Thyroid gland (tissue), 4 donors: ENCODE results near the gene OBI1. TPM values are rescaled to one million over a fixed set of nuclear protein-coding genes. Genes with fewer than 3 reads are reported as not detected.

Source experiments
- DNase-seq, 2 donors: peaks; one replicate each; pipeline ENCODE4 v3.0.0-alpha.2; 2019
- H3K27ac ChIP-seq, 3 donors: fragments of 200-600 bp; sonication (generic); 1 replicate in 2 of 3; 2 replicates in 1 of 3; pipeline ENCODE4 v1.5.1; 2016 to 2019; ENCODE audit warnings: mild to moderate bottlenecking in 1 of 3, moderate library complexity in 1 of 3
- H3K27me3 ChIP-seq: fragments of 200-600 bp; sonication (generic); one replicate; pipeline ENCODE4 v1.5.1; 2019
- H3K36me3 ChIP-seq, 2 donors: fragments of 200-600 bp; sonication (generic); one replicate each; pipeline ENCODE4 v1.5.1; 2016 to 2019
- H3K4me1 ChIP-seq, 2 donors: fragments of 200-600 bp; sonication (generic); one replicate each; pipeline ENCODE4 v1.5.1; 2017 to 2019
- H3K4me3 ChIP-seq, 3 donors: fragments of 200-600 bp; sonication (generic); replicated peaks in 1 of 3; 1 replicate in 2 of 3; 2 replicates in 1 of 3; pipeline ENCODE4 v1.5.1; 2016; ENCODE audit warnings: mild to moderate bottlenecking in 1 of 3
- H3K9me3 ChIP-seq: fragments of 200-600 bp; sonication (generic); one replicate; pipeline ENCODE4 v1.5.1; 2017
- POLR2A ChIP-seq, 2 donors: fragments of 450-650 bp; IDR thresholded peaks; one replicate each; pipeline ENCODE4 v1.6.1; 2017; ENCODE audit warnings: antibody characterized with exemption in 2 of 2, mild to moderate bottlenecking in 2 of 2, moderate library complexity in 1 of 2
- WGBS, 2 donors: methylation state at CpG; one replicate each; pipeline ENCODE4 v1.1.5; 2017; 5-methylcytosine and 5-hydroxymethylcytosine counted together
- intact Hi-C: fragments of 100-400 bp; cut with DNase I; formaldehyde crosslinking; loops from one replicate; pipeline ENCODE4 v1.15.1; 2023
- total RNA-seq, 4 donors: library from RNA; depleted of rRNA; stranded (reverse); fragments of >200 nt; gene quantifications; one replicate each; pipeline ENCODE4 v1.2.3, GENCODE V29; 2016
- TF ChIP-seq, protein P1 (sequence below), 6 experiments: fragments of 200-600 bp in 3 of 6; fragments of 450-650 bp in 3 of 6; sonication (generic) in 3 of 6; IDR thresholded peaks; one replicate each; pipeline ENCODE4 v1.5.1; 2016 to 2019; ENCODE audit warnings: antibody characterized with exemption in 6 of 6, mild to moderate bottlenecking in 2 of 6, inconsistent platforms in 1 of 6, moderate library complexity in 1 of 6

The OBI1 gene
- total RNA-seq, 4 donors from 2014 or later = 10.1 to 17.3 (median 13.5) TPM

DNA sequence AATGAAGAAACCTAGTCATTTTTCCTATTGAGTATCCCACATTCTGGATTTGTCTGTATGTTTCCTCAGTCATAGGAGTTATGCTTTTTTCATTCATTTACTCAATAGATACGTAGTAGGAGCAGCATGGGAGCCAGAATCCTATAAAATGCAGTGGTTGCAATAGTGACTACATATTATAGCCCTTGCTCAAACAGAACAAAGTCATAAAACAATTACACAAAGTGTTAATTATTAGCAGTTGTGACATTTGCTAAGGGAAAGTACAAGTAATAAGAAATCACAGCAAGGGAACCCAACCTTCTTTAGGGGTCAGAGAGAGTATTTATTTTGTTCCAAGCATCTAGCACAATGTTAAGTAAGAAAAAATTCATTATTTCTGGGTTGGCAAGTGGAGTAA, 27.9 kb downstream of the OBI1 start:
- 100% methylated on average over 1 of the region's 1 CpG for WGBS, 2 donors
- H3K9me3 ChIP-seq = no peaks in the 10 kb centered on the region

DNA sequence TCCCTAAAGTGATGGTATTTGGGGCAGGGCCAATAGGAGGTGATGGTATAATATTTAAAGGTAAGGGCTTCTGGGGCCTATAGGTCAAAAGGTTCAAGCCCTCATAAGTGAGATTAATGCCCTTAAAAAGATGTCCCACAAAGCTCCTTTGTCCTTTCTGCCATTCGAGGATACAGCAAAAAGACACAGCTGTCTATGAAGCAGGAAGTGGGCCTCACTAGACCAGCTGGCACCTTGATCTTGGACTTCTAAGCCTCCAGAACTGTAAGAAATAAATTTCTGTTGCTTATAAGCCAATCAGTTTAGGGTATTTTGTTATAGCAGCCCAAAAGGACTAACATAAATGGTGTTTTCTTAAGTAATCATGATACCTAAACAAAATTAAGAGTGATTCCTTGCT, 28.4 kb downstream of the OBI1 start:
- no peaks in the 10 kb centered on the region for H3K9me3 ChIP-seq
- no peak overlapping the region for H3K4me3 ChIP-seq
- peaks cover 8 to 26% of the 10 kb centered on the region in 2 donors for H3K36me3 ChIP-seq
- H3K4me1 ChIP-seq = no peaks in the 10 kb centered on the region
- WGBS, 2 donors = 84 to 97% methylated on average over 1 of the region's 1 CpG
- intact Hi-C loops = no loop called here
- no peak for DNase-seq
- no peak overlapping the region for H3K27ac ChIP-seq
- no peaks in the 10 kb centered on the region for H3K27me3 ChIP-seq
- TF ChIP-seq, protein P1, sequence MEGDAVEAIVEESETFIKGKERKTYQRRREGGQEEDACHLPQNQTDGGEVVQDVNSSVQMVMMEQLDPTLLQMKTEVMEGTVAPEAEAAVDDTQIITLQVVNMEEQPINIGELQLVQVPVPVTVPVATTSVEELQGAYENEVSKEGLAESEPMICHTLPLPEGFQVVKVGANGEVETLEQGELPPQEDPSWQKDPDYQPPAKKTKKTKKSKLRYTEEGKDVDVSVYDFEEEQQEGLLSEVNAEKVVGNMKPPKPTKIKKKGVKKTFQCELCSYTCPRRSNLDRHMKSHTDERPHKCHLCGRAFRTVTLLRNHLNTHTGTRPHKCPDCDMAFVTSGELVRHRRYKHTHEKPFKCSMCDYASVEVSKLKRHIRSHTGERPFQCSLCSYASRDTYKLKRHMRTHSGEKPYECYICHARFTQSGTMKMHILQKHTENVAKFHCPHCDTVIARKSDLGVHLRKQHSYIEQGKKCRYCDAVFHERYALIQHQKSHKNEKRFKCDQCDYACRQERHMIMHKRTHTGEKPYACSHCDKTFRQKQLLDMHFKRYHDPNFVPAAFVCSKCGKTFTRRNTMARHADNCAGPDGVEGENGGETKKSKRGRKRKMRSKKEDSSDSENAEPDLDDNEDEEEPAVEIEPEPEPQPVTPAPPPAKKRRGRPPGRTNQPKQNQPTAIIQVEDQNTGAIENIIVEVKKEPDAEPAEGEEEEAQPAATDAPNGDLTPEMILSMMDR (IDR thresholded peaks at IDR 0.05) = no peak
- no peak for TF ChIP-seq POLR2A (IDR thresholded peaks at IDR 0.05)

More for the DNA sequence above, 27.9 kb downstream of the OBI1 start:
- DNase-seq = no peak
- Histone ChIP-seq H3K4me1 (no peaks in the 10 kb centered on the region), H3K36me3 (peaks cover 8 to 26% of the 10 kb centered on the region in 2 donors), H3K27me3 (no peaks in the 10 kb centered on the region), H3K27ac (no peak overlapping the region), H3K4me3 (no peak overlapping the region)
- TF ChIP-seq, protein P1 (IDR thresholded peaks at IDR 0.05) = no peak
- no peak for TF ChIP-seq POLR2A (IDR thresholded peaks at IDR 0.05)
- intact Hi-C loops = no loop called here

DNA sequence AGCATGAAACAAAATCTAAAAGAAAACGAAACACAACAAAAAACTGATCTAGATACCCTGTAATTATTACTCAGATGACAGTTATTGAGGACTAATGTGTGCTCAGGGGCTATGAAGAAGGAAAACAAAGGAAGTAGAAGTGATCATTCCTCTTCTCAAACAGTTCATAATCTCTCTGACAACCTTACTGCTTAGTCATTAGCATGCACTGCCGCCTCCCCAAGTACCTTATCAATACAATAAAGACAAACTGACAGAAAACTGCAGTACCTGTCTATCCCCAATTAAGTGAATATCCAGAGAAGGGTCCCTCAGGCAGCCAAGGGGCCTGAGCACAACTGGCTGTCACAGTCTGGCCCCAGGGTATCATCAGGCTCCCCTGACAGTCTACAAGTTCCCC, 33.6 kb downstream of the OBI1 start:
- intact Hi-C loops = no loop called here
- TF ChIP-seq, protein P1 (IDR thresholded peaks at IDR 0.05) = no peak
- TF ChIP-seq POLR2A (IDR thresholded peaks at IDR 0.05) = no peak
- WGBS, 2 donors = 95 to 98% methylated on average over 2 of the region's 2 CpGs

DNA sequence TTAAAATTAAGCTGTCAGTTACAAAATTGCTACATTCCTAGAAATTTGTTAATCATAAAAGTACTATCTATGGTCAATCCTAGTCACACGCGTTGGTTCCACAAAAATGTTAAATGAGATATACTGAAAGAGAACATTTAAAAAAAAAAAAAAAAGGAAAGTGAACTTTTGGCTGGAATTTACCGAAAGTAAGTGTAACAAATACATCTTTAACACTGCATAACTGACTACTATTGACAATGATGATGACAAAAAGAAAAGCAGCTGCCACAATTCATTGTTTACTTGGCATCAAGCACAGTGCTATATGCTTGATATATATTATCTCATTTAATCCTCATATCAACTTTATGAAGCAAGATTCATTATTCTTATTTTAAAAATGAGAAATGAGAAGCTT, 35.8 kb downstream of the OBI1 start:
- Histone ChIP-seq H3K4me1 (no peaks in the 10 kb centered on the region), H3K27ac (no peak overlapping the region), H3K36me3 (no peaks in the 10 kb centered on the region), H3K9me3 (no peaks in the 10 kb centered on the region), H3K4me3 (no peak overlapping the region), H3K27me3 (no peaks in the 10 kb centered on the region)
- intact Hi-C loops = no loop called here
- DNase-seq = no peak
- TF ChIP-seq, protein P1 (IDR thresholded peaks at IDR 0.05) = no peak
- TF ChIP-seq POLR2A (IDR thresholded peaks at IDR 0.05) = no peak
- WGBS, 2 donors = 94 to 97% methylated on average over 3 of the region's 3 CpGs

More for the DNA sequence above, 33.6 kb downstream of the OBI1 start:
- H3K9me3 ChIP-seq = no peaks in the 10 kb centered on the region
- H3K27me3 ChIP-seq = no peaks in the 10 kb centered on the region
- H3K27ac ChIP-seq = no peak overlapping the region
- H3K4me3 ChIP-seq = no peak overlapping the region
- DNase-seq = no peak
- H3K36me3 ChIP-seq = peaks cover 0 to 3% of the 10 kb centered on the region in 2 donors
- H3K4me1 ChIP-seq = no peaks in the 10 kb centered on the region

DNA sequence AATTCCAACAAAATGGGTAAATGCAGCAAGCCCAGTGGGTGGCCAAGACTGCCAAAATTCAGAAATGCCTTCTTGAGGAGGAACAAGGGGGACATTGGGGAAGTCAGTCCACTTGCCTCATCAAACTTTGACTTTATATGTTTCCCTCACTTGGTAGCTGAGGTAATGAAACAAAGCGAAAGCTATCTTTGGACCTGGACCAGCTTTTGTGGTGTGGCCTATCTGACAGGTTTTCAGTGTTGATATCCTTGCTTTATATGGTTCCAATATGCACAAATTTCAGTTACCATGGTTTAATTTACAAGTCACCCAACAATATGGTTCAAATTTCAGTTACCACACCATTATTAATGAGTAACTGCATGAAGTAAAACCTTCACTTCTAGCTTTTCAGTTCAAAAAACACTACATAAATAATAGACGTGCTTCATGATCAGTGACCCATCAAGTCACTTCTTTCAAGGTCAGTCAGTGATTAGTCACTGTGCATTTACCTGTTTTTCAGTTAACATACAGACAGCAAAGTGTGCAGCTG, 38.0 kb downstream of the OBI1 start:
- no peaks in the 10 kb centered on the region for H3K4me1 ChIP-seq
- no peaks in the 10 kb centered on the region for H3K27me3 ChIP-seq
- 66 to 72% methylated on average over 2 of the region's 2 CpGs for WGBS, 2 donors
- no peak for DNase-seq
- H3K36me3 ChIP-seq = peaks cover 0 to 2% of the 10 kb centered on the region in 2 donors
- no peak overlapping the region for H3K27ac ChIP-seq
- no peak overlapping the region for H3K4me3 ChIP-seq
- H3K9me3 ChIP-seq = no peaks in the 10 kb centered on the region
- intact Hi-C loops = no loop called here
- TF ChIP-seq, protein P1 (IDR thresholded peaks at IDR 0.05) = no peak
- no peak for TF ChIP-seq POLR2A (IDR thresholded peaks at IDR 0.05)
